ENCODE data around the gene EML3. TPM values are rescaled to one million over a fixed set of nuclear protein-coding genes. Genes with fewer than 3 reads are reported as not detected.

The EML3 gene, protein sequence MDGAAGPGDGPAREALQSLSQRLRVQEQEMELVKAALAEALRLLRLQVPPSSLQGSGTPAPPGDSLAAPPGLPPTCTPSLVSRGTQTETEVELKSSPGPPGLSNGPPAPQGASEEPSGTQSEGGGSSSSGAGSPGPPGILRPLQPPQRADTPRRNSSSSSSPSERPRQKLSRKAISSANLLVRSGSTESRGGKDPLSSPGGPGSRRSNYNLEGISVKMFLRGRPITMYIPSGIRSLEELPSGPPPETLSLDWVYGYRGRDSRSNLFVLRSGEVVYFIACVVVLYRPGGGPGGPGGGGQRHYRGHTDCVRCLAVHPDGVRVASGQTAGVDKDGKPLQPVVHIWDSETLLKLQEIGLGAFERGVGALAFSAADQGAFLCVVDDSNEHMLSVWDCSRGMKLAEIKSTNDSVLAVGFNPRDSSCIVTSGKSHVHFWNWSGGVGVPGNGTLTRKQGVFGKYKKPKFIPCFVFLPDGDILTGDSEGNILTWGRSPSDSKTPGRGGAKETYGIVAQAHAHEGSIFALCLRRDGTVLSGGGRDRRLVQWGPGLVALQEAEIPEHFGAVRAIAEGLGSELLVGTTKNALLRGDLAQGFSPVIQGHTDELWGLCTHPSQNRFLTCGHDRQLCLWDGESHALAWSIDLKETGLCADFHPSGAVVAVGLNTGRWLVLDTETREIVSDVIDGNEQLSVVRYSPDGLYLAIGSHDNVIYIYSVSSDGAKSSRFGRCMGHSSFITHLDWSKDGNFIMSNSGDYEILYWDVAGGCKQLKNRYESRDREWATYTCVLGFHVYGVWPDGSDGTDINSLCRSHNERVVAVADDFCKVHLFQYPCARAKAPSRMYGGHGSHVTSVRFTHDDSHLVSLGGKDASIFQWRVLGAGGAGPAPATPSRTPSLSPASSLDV
- 43.8 TPM for total RNA-seq

GRCh38 chr11:62612366-62613290, at the start of gene EML3, which contains the start of gene ROM1:
EML3 (minus strand) TSS chr11:62612775; CDS start chr11:62612457, 318 bp downstream.
ROM1 (plus strand) TSS chr11:62613257; CDS start chr11:62613282, 25 bp downstream.

DNA sequence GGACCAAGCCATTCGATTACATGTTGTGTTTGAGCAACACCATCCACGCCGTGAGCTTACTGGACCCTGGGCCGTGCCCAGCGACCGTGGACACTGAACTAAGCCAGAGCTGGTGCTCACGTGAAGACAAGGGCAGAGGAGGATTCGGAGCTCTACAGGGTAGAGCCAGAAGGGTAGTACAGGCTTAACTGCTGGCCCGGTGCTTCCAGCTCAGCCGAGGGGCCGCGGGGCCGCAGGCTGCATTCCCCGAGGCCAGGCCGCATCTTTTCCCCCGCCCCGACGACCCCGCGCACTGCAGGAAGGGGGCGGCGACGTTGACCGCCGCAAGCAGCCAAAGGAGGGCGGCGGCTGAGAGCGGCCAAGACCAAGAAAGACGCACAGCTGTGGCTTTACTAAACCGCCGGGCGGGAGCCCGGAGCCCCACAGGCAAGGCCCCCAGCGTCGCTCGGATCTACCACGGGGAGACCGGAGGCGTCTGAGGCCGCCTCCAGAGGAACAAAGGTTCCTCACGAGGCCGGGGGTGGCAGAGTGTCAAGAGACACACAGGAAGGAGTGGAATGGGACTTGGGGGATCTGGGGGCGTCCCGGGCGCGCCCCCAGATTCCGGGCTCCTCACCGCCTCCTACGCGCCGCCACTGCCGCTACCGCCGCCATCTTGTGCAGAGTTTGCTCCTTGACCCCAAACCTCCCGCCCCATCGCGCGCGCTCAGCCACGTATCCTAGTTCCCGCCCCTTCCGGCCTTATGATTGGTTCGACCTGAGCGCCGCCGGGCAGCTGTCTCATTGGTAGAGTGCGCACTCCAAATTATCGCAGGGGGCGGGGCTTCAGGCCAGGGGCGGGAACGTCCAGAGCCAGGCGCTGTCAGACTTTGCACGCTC, 33.6 kb upstream of the EML3 start, which contains the start of gene GANAB:
Gene GANAB, minus strand, starts transcription at position 668 of the 879 bp plus-strand sequence. Its CDS starts 14 bp downstream, at position 654.

GRCh38 chr11:62621567-62622470, 9.2 kb upstream of the EML3 start, which contains the start of gene B3GAT3:
B3GAT3 (minus strand) TSS chr11:62621986; CDS start chr11:62621947, 39 bp downstream.

GRCh38 chr11:62601372-62602140, 11.0 kb downstream of the EML3 start, which contains the start of gene MTA2:
MTA2 (minus strand) TSS chr11:62601865; CDS start chr11:62601450, 415 bp downstream.

DNA sequence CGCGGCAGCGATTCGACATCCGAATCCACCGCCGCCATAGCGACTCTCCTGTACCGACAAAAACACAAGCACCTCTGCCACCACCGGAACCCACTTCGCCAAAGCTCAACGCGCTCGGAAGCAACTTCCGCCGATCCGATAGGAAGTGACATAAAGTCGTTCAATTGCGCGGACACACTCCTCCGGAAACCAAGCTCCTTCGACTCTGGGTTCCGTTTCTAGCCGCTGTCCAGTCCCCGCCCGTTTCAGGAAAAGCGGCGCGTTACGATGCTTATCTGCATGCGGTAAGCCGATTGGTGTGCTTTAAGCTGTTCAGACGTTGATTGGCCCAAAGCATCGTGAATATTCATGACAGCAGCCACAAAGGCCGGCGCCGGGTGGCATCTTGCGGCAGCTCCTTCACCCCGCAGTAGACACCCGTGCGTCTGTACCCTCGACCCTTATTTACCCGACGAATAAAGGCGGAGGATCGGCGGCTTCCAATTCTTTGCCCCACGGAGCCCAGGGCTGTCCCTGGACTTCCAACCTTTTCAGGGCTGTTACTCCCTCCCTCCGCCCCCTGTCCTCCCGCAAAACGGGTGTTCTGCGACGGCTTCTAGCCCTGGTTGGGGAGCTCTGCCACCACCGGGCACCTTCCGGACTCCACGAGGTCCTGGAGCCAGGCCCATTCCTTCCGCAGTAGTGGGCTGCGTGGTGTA, 21.0 kb downstream of the EML3 start, which contains the start of gene TUT1:
Gene TUT1, minus strand, starts transcription at position 76 of the 698 bp plus-strand sequence. Its CDS starts 38 bp downstream, at position 38.

GRCh38 chr11:62573592-62574362, 38.8 kb downstream of the EML3 start, which contains the start of gene EEF1G:
EEF1G (minus strand) TSS chr11:62573891; CDS start chr11:62573842, 49 bp downstream.

Other genes with a start within 250 kb of the EML3 start
- gene SCGB1A1, start 193.7 kb downstream of the EML3 start, total RNA-seq: not detected
- gene AHNAK, start 66.0 kb downstream of the EML3 start, total RNA-seq: 410 TPM
- 1,400 TPM for gene EEF1G, start 38.9 kb downstream of the EML3 start, total RNA-seq
- 13.4 TPM for gene TUT1, start 21.3 kb downstream of the EML3 start, total RNA-seq
- gene MTA2, start 10.9 kb downstream of the EML3 start, total RNA-seq: 81.5 TPM
- gene ROM1, start 482 bp upstream of the EML3 start, total RNA-seq: 86.4 TPM
- 36.8 TPM for gene B3GAT3, start 9.2 kb upstream of the EML3 start, total RNA-seq
- 175 TPM for gene GANAB, start 33.8 kb upstream of the EML3 start, total RNA-seq
- gene INTS5, start 40.5 kb upstream of the EML3 start, total RNA-seq: 22.4 TPM
- gene C11orf98, start 52.4 kb upstream of the EML3 start, total RNA-seq: 29.7 TPM
- 4.7 TPM for gene CSKMT, start 52.5 kb upstream of the EML3 start, total RNA-seq
- gene UQCC3, start 58.9 kb upstream of the EML3 start, total RNA-seq: 6.5 TPM
- 6.0 TPM for gene LBHD1, start 59.5 kb upstream of the EML3 start, total RNA-seq
- gene UBXN1, start 66.3 kb upstream of the EML3 start, total RNA-seq: 88.9 TPM
- gene LRRN4CL, start 76.8 kb upstream of the EML3 start, total RNA-seq: 12.4 TPM
- 44.1 TPM for gene BSCL2, start 94.6 kb upstream of the EML3 start, total RNA-seq
- gene GNG3, start 94.9 kb upstream of the EML3 start, total RNA-seq: 3.0 TPM
- 27.4 TPM for gene HNRNPUL2, start 114.7 kb upstream of the EML3 start, total RNA-seq
- gene TTC9C, start 115.7 kb upstream of the EML3 start, total RNA-seq: 19.2 TPM
- gene ZBTB3, start 141.4 kb upstream of the EML3 start, total RNA-seq: 15.2 TPM
- gene POLR2G, start 148.8 kb upstream of the EML3 start, total RNA-seq: 58.8 TPM
- 20.5 TPM for gene TAF6L, start 158.6 kb upstream of the EML3 start, total RNA-seq
- gene TMEM179B, start 174.6 kb upstream of the EML3 start, total RNA-seq: 20.0 TPM
- 19.8 TPM for gene TMEM223, start 179.2 kb upstream of the EML3 start, total RNA-seq
- 67.8 TPM for gene NXF1, start 192.7 kb upstream of the EML3 start, total RNA-seq
- gene STX5, start 219.3 kb upstream of the EML3 start, total RNA-seq: 38.0 TPM
- not detected for gene TEX54, start 220.1 kb upstream of the EML3 start, total RNA-seq
- gene WDR74, start 226.8 kb upstream of the EML3 start, total RNA-seq: 25.9 TPM